Calu3 (cell line): Measurements from ENCODE around the gene CBY3. TPM values are rescaled to one million over a fixed set of nuclear protein-coding genes. Genes with fewer than 3 reads are reported as not detected.

Experiments
- BruUV-seq: library from RNA; stranded (reverse); fragments of 400-500 nt; replicated peaks from 2 replicates; lab custom pipeline; 2021; lab: Mats Ljungman, UMichigan
- CTCF ChIA-PET: fragments of 300-600 bp; sonication (Branson Sonifier 250); formaldehyde crosslinking; loops from one replicate; lab custom pipeline; 2022; ENCODE audit warnings: antibody characterized with exemption; lab: Charles Lee
- DNase-seq: peaks from one replicate; pipeline ENCODE4 v3.0.0; 2022
- H3K27ac Mint-ChIP-seq: one replicate; pipeline ENCODE4 v1.8.0; 2022; ENCODE audit warnings: mixed read lengths; ENCODE audit not compliant: unreplicated experiment
- H3K27me3 Mint-ChIP-seq: one replicate; pipeline ENCODE4 v1.8.0; 2022; ENCODE audit warnings: mixed read lengths; ENCODE audit not compliant: unreplicated experiment
- H3K36me3 Mint-ChIP-seq: one replicate; pipeline ENCODE4 v1.8.0; 2022; ENCODE audit warnings: mild to moderate bottlenecking, moderate library complexity, mixed read lengths; ENCODE audit not compliant: insufficient read depth, unreplicated experiment
- H3K4me1 Mint-ChIP-seq: one replicate; pipeline ENCODE4 v1.8.0; 2022; ENCODE audit warnings: mild to moderate bottlenecking, low read depth, mixed read lengths; ENCODE audit not compliant: unreplicated experiment
- H3K4me3 Mint-ChIP-seq: one replicate; pipeline ENCODE4 v1.8.0; 2022; ENCODE audit warnings: mild to moderate bottlenecking, low read depth, moderate library complexity, mixed read lengths; ENCODE audit not compliant: unreplicated experiment
- H3K9me3 Mint-ChIP-seq: one replicate; pipeline ENCODE4 v1.8.0; 2022; ENCODE audit warnings: low read depth, mixed read lengths; ENCODE audit not compliant: unreplicated experiment
- intact Hi-C: fragments of 100-400 bp; cut with micrococcal nuclease; formaldehyde crosslinking; loops from one replicate; pipeline ENCODE4 v1.10.0; 2022; ENCODE audit not compliant: unreplicated experiment
- total RNA-seq: library from RNA; stranded (reverse); gene quantifications from 2 replicates; pipeline ENCODE4 v1.2.3, GENCODE V29; 2022
- TF ChIP-seq, protein P1 (sequence below): fragments of 200-600 bp; IDR thresholded peaks from one replicate; pipeline ENCODE4 v1.8.0; 2022; ENCODE audit warnings: antibody characterized with exemption; ENCODE audit not compliant: unreplicated experiment

Gene CBY3
- total RNA-seq, 1 experiment from 2014 or later = not detected

DNA sequence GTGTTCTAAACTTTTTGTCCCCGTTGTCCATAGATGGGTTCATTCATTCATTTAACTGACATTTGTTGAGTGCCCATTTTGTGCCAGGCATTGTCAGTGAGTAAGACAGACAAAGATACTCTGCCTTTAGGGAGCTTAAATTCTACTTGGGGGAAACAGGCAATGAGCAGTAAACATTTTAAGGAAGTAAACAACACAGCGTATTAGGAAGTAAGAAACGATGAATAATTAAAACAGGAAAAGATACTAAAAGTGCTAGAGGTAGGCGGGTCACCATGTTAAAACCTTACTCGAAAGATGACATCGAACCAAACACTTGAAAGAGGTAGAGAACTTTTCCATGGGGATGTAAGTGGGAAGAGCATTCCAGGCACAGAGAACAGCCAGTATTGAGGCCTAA, 46.3 kb upstream of the CBY3 start:
- intact Hi-C loops = no loop called here
- no peak for DNase-seq
- H3K27ac Mint-ChIP-seq = no peak overlapping the region
- CTCF ChIA-PET = interaction anchor here (0.6 kb wide), 1 partner anchor 238 kb away, joined by 4 read pairs; no protein-coding TSS in a partner anchor
- H3K4me3 Mint-ChIP-seq = no peak overlapping the region
- no peaks in the 10 kb centered on the region for H3K9me3 Mint-ChIP-seq
- peaks cover 45% of the 10 kb centered on the region for H3K4me1 Mint-ChIP-seq
- peaks cover 95% of the 10 kb centered on the region for H3K36me3 Mint-ChIP-seq
- no peaks in the 10 kb centered on the region for H3K27me3 Mint-ChIP-seq
- BruUV-seq = no TSS peak
- TF ChIP-seq, protein P1, sequence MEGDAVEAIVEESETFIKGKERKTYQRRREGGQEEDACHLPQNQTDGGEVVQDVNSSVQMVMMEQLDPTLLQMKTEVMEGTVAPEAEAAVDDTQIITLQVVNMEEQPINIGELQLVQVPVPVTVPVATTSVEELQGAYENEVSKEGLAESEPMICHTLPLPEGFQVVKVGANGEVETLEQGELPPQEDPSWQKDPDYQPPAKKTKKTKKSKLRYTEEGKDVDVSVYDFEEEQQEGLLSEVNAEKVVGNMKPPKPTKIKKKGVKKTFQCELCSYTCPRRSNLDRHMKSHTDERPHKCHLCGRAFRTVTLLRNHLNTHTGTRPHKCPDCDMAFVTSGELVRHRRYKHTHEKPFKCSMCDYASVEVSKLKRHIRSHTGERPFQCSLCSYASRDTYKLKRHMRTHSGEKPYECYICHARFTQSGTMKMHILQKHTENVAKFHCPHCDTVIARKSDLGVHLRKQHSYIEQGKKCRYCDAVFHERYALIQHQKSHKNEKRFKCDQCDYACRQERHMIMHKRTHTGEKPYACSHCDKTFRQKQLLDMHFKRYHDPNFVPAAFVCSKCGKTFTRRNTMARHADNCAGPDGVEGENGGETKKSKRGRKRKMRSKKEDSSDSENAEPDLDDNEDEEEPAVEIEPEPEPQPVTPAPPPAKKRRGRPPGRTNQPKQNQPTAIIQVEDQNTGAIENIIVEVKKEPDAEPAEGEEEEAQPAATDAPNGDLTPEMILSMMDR = no peak

DNA sequence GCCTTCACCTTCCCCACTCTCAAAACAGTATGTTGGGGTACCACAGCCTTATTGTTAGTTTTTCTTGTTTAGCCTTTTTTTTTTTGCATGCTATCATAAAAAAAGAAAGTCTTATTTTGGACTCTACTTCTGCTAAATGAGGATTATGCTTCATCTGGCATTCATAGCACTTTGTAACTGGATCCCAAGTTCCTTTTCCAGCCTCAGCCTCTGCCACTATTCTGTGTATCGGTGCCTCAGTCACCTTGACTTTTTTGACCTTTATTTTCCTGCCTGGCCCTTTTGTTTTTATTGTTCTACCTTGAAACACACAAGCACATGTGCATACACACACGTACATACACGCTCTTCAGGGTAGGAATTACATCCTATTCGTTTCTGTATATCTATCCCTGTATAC, 43.3 kb upstream of the CBY3 start:
- H3K27ac Mint-ChIP-seq = peak overlapping the region; percentile 0
- no TSS peak for BruUV-seq

DNA sequence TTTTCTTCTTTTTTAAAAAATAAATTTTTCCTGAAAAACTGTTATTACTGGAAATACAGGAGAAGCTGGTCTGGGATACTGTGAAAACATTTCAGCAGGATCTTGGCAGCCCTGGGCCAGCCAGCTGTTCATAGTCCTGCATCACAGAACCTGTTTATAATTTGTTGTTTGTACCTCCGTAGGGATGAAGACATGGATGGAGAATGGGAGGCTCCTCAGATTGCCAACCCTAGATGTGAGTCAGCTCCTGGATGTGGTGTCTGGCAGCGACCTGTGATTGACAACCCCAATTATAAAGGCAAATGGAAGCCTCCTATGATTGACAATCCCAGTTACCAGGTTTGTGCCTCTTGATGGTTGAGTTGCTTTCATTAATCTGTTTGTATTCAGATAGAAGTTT, 39.4 kb upstream of the CBY3 start:
- Mint-ChIP-seq H3K4me3 (no peak overlapping the region), H3K27ac (no peak overlapping the region), H3K9me3 (no peaks in the 10 kb centered on the region), H3K27me3 (no peaks in the 10 kb centered on the region), H3K36me3 (peaks cover 91% of the 10 kb centered on the region), H3K4me1 (peaks cover 10% of the 10 kb centered on the region)
- CTCF ChIA-PET = no interaction called here
- no peak for DNase-seq
- intact Hi-C loops = no loop called here
- TF ChIP-seq, protein P1 = no peak
- BruUV-seq = no TSS peak

More for the DNA sequence above, 43.3 kb upstream of the CBY3 start:
- Mint-ChIP-seq H3K4me1 (peaks cover 28% of the 10 kb centered on the region), H3K27me3 (no peaks in the 10 kb centered on the region), H3K4me3 (no peak overlapping the region), H3K36me3 (peaks cover 91% of the 10 kb centered on the region), H3K9me3 (no peaks in the 10 kb centered on the region)
- intact Hi-C loops = no loop called here
- DNase-seq = no peak
- TF ChIP-seq, protein P1 = no peak
- CTCF ChIA-PET = no interaction called here

DNA sequence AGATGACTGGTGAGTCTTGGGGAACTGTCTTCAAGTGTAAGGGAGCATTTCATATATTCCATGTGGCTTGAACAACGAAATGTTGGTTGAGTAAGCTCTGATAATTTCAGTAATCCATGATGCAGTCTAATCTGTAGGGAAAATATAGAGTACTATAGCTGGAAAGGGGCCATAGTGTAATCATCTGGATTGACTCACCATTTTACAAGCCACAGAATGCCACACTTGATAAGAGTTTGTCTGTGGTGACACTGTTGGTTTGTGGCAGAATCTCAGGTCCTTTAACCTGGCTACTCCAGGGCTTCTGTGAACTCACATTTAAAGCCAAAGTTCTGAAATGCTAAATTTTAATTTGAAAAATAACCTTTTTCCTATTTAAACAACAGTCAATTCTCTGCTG, 35.5 kb upstream of the CBY3 start:
- BruUV-seq = no TSS peak
- no peak for DNase-seq
- H3K27me3 Mint-ChIP-seq = no peaks in the 10 kb centered on the region
- H3K27ac Mint-ChIP-seq = no peak overlapping the region
- TF ChIP-seq, protein P1 = no peak
- intact Hi-C loops = no loop called here
- no peak overlapping the region for H3K4me3 Mint-ChIP-seq
- CTCF ChIA-PET = no interaction called here
- no peaks in the 10 kb centered on the region for H3K4me1 Mint-ChIP-seq
- H3K36me3 Mint-ChIP-seq = peaks cover 92% of the 10 kb centered on the region
- H3K9me3 Mint-ChIP-seq = no peaks in the 10 kb centered on the region
